Gastrocnemius medialis (tissue), 4 donors: ENCODE results near the gene TRIM15. TPM values are rescaled to one million over a fixed set of nuclear protein-coding genes. Genes with fewer than 3 reads are reported as not detected.

Experiments
- ATAC-seq, 2 donors: fragments of 150-250 bp; one replicate each; pipeline ENCODE4 v1.9.1; 2016
- DNase-seq, 2 donors: peaks; one replicate each; pipeline ENCODE4 v3.0.0-alpha.2; 2019
- H3K27ac ChIP-seq, 4 donors: fragments of 200-600 bp; sonication (generic); 1 replicate in 1 of 4; 2 replicates in 3 of 4; pipeline ENCODE4 v1.5.1; 2016 to 2018; ENCODE audit warnings: mild to moderate bottlenecking in 2 of 4, moderate library complexity in 1 of 4
- H3K27me3 ChIP-seq, 3 donors: fragments of 200-600 bp; sonication (generic) in 2 of 3; 1 replicate in 1 of 3; 2 replicates in 2 of 3; pipeline versions ENCODE4 v1.5.1 to v1.6.0; 2016 to 2019; ENCODE audit warnings: mild to moderate bottlenecking in 1 of 3, moderate library complexity in 1 of 3
- H3K36me3 ChIP-seq, 2 donors: fragments of 200-600 bp; sonication (generic) in 1 of 2; one replicate each; pipeline ENCODE4 v1.5.1; 2017 to 2018
- H3K4me1 ChIP-seq, 2 donors: fragments of 200-600 bp; sonication (generic) in 1 of 2; one replicate each; pipeline ENCODE4 v1.5.1; 2016 to 2017; ENCODE audit warnings: mild to moderate bottlenecking in 2 of 2
- H3K4me3 ChIP-seq, 4 donors: fragments of 200-600 bp; sonication (generic) in 3 of 4; 1 replicate in 1 of 4; 2 replicates in 3 of 4; pipeline ENCODE4 v1.5.1; 2016 to 2019; ENCODE audit warnings: mild to moderate bottlenecking in 2 of 4
- H3K9me3 ChIP-seq, 3 donors: fragments of 200-600 bp; sonication (generic) in 2 of 3; 1 replicate in 1 of 3; 2 replicates in 2 of 3; pipeline ENCODE4 v1.5.1; 2016 to 2019
- CTCF ChIP-seq, 5 experiments: fragments of 450-650 bp in 3 of 5; fragments of 200-600 bp in 2 of 5; sonication (generic) in 2 of 5; IDR thresholded peaks in 4 of 5; conservative IDR thresholded peaks in 1 of 5; 1 replicate in 4 of 5; 2 replicates in 1 of 5; pipeline ENCODE4 v1.5.1; 2016 to 2019; ENCODE audit warnings: antibody characterized with exemption in 5 of 5, mild to moderate bottlenecking in 3 of 5, moderate library complexity in 3 of 5
- POLR2A ChIP-seq, 2 donors: fragments of 450-650 bp; IDR thresholded peaks; one replicate each; pipeline ENCODE4 v1.6.1; 2017; ENCODE audit warnings: antibody characterized with exemption in 2 of 2, mild to moderate bottlenecking in 2 of 2, moderate library complexity in 2 of 2
- in situ Hi-C, 4 donors: fragments of 200-750 bp; cut with MboI; loops; one replicate each; pipeline versions ENCODE4 v1.15.0 to v1.8.0; 2017; ENCODE audit warnings: low sequenced_read_pairs in 4 of 4
- intact Hi-C: fragments of 100-400 bp; cut with DNase I; formaldehyde crosslinking; loops from one replicate; pipeline ENCODE4 v1.15.1; 2023; ENCODE audit warnings: low total_unique reads
- total RNA-seq, 4 donors: library from RNA; depleted of rRNA; stranded (reverse); fragments of >200 nt; gene quantifications; one replicate each; pipeline versions ENCODE4 v1.1.0 to v1.2.3, GENCODE V29; 2016

TRIM15 gene
- total RNA-seq, 4 donors from 2014 or later, result 0.12 TPM; not detected in 3

- Histone ChIP-seq H3K36me3 (no peaks in the 10 kb centered on the region), H3K9me3 (no peaks in the 10 kb centered on the region), H3K4me1 (peaks cover 0 to 6% of the 10 kb centered on the region in 2 donors), H3K27ac (no peak overlapping the region), H3K27me3 (peaks cover 0 to 14% (median 0%) of the 10 kb centered on the region in 3 donors), H3K4me3 (no peak overlapping the region)
- ATAC-seq, result no peak
- no peak for DNase-seq
- in situ Hi-C loops (loop anchor here in 1 of 4 donors (25.0 kb wide), 1 partner anchor 319 kb away; the partner anchor contains the start of gene HLA-G), intact Hi-C loops (no loop called here)
- TF ChIP-seq POLR2A (IDR thresholded peaks at IDR 0.05) (no peak), CTCF (IDR thresholded peaks at IDR 0.05 in 4 of 5, conservative IDR thresholded peaks at IDR 0.05 in 1 of 5) (no peak)
Observed at GRCh38 chr6:30156774-30157173, 6.6 kb upstream of the TRIM15 start.

GRCh38 chr6:30157581-30157980 lies 5.8 kb upstream of the TRIM15 start:
- no peak overlapping the region for H3K27ac ChIP-seq
- H3K4me3 ChIP-seq, result no peak overlapping the region
- ATAC-seq, result no peak
- in situ Hi-C loops (loop anchor here in 1 of 4 donors (25.0 kb wide), 1 partner anchor 320 kb away; the partner anchor contains the start of gene HLA-G), intact Hi-C loops (no loop called here)
- DNase-seq, result no peak
- TF ChIP-seq CTCF (IDR thresholded peaks at IDR 0.05 in 4 of 5, conservative IDR thresholded peaks at IDR 0.05 in 1 of 5) (no peak), POLR2A (IDR thresholded peaks at IDR 0.05) (no peak)
- H3K36me3 ChIP-seq, result no peaks in the 10 kb centered on the region
- peaks cover 0 to 6% of the 10 kb centered on the region in 2 donors for H3K4me1 ChIP-seq
- H3K27me3 ChIP-seq, result peaks cover 0 to 14% (median 0%) of the 10 kb centered on the region in 3 donors
- H3K9me3 ChIP-seq, result no peaks in the 10 kb centered on the region

GRCh38 chr6:30157999-30158398 lies 5.3 kb upstream of the TRIM15 start:
- Histone ChIP-seq H3K4me3 (no peak overlapping the region), H3K27ac (no peak overlapping the region), H3K9me3 (no peaks in the 10 kb centered on the region), H3K36me3 (no peaks in the 10 kb centered on the region), H3K4me1 (peaks cover 0 to 6% of the 10 kb centered on the region in 2 donors), H3K27me3 (peaks cover 0 to 14% (median 0%) of the 10 kb centered on the region in 3 donors)
- ATAC-seq (no peak), DNase-seq (no peak)
- no peak for TF ChIP-seq CTCF (IDR thresholded peaks at IDR 0.05 in 4 of 5, conservative IDR thresholded peaks at IDR 0.05 in 1 of 5)
- TF ChIP-seq POLR2A (IDR thresholded peaks at IDR 0.05), result no peak
- intact Hi-C loops (no loop called here), in situ Hi-C loops (loop anchor here in 1 of 4 donors (25.0 kb wide), 1 partner anchor 321 kb away; the partner anchor contains the start of gene HLA-G)

GRCh38 chr6:30158475-30159040 lies 4.8 kb upstream of the TRIM15 start:
- H3K27me3 ChIP-seq, result peaks cover 0 to 14% (median 0%) of the 10 kb centered on the region in 3 donors
- in situ Hi-C loops, result loop anchor here in 1 of 4 donors (25.0 kb wide), 1 partner anchor 321 kb away; the partner anchor contains the start of gene HLA-G
- ATAC-seq (no peak), DNase-seq (no peak)
- H3K36me3 ChIP-seq, result no peaks in the 10 kb centered on the region
- intact Hi-C loops, result no loop called here
- H3K4me1 ChIP-seq, result peaks cover 0 to 6% of the 10 kb centered on the region in 2 donors
- H3K9me3 ChIP-seq, result no peaks in the 10 kb centered on the region
- TF ChIP-seq CTCF (IDR thresholded peaks at IDR 0.05 in 4 of 5, conservative IDR thresholded peaks at IDR 0.05 in 1 of 5), result no peak
- TF ChIP-seq POLR2A (IDR thresholded peaks at IDR 0.05), result no peak
- H3K27ac ChIP-seq, result no peak overlapping the region
- no peak overlapping the region for H3K4me3 ChIP-seq
